GM18507 (cell line): ENCODE measurements around the gene CDS1.

Source experiments
- DNase-seq: peaks from one replicate; pipeline ENCODE4 v3.0.0; 2011; ENCODE audit warnings: low read depth; ENCODE audit not compliant: insufficient read length; ENCODE audit errors: extremely low spot score
- FAIRE-seq: peaks from 2 replicates; lab custom pipeline; 2011; peaks lifted over from hg19 to GRCh38; lab: Jason Lieb, UNC

The CDS1 gene

GRCh38 chr4:84697159-84697558, 114.2 kb downstream of the CDS1 start:
- FAIRE-seq (no peak), DNase-seq (no peak)

GRCh38 chr4:84697615-84698201, 114.8 kb downstream of the CDS1 start:
- FAIRE-seq (no peak), DNase-seq (no peak)

- DNase-seq (no peak), FAIRE-seq (no peak)
These were observed 116.2 kb downstream of the CDS1 start for GRCh38 chr4:84699001-84699671.
